Stimulated activated naive CD8-positive, alpha-beta T cell treated with anti-CD3 and anti-CD28 coated beads, Interleukin-15, amount 100 ng/mL, for 72 hours (primary cell): Measurements from ENCODE around the gene TRA2B.

Source experiments
- ATAC-seq: fragments of 150-1000 bp; cut with Tn5 transposase; 2 replicates; pipeline ENCODE4 v1.10.0; 2021; ENCODE audit warnings: mild to moderate bottlenecking, moderate library complexity
- DNase-seq, 2 donors: peaks; one replicate each; pipeline ENCODE4 v3.0.0; 2021 to 2022
- H3K27ac Mint-ChIP-seq, 2 donors: one replicate each; pipeline ENCODE4 v1.8.0; 2022; ENCODE audit warnings: mild to moderate bottlenecking in 2 of 2, mixed read lengths in 2 of 2, moderate library complexity in 2 of 2
- H3K27me3 Mint-ChIP-seq: one replicate; pipeline ENCODE4 v1.8.0; 2022; ENCODE audit warnings: mixed read lengths
- H3K4me1 Mint-ChIP-seq: one replicate; pipeline ENCODE4 v1.8.0; 2022; ENCODE audit warnings: mild to moderate bottlenecking, mixed read lengths
- H3K4me3 Mint-ChIP-seq, 2 donors: one replicate each; pipeline ENCODE4 v1.8.0; 2022; ENCODE audit warnings: mild to moderate bottlenecking in 2 of 2, mixed read lengths in 2 of 2, moderate library complexity in 1 of 2
- H3K9me3 Mint-ChIP-seq, 2 donors: one replicate each; pipeline ENCODE4 v1.8.0; 2022; ENCODE audit warnings: mixed read lengths in 2 of 2

Gene TRA2B

DNA sequence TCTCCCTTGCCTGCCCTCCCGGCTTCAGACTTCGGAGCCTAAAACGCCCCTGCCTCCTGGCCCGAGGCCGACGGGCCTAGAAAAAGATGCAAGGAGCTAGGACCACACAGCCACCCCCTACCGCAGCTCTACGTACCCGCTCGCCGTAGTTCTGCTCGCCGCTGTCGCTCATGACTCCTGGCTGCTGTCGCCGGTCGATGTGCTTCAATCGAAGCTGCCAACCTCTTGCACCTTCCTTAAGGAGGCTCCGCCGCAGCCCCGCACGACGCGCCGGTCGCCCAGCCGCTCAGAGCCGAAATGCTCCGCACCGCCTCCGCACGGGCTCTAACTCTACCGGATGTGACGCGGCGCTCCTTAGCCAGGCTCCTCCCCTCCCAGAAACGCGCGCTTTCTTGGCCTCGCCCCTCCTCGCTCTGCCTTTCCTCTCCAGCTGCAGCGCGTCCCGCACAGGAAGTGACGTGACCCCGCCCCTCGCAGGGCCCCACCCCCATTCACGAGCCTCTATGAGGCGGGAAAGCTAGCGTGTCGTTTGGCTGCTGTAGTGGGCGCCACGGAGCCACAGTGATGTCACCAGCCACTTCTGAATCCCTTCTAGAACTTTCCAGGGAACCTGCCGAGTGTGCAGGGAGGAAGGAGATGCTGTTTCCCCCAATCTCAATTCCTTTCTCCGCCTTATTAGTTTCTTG lies at the start of gene TRA2B:
TRA2B (minus strand) TSS at position 326 of the 686 bp plus-strand sequence; CDS start at position 172, 154 bp downstream.
- DNase-seq (peak; percentile 98 to 99), ATAC-seq (peak; percentile 92)
- peak within 1 kb of the TSS; percentile 100 for H3K27ac Mint-ChIP-seq
- H3K4me3 Mint-ChIP-seq: peak within 1 kb of the TSS; percentile 99
- H3K9me3 Mint-ChIP-seq: no peaks in the 10 kb centered on the region
- peaks cover 40% of the 10 kb centered on the region for H3K4me1 Mint-ChIP-seq
- H3K27me3 Mint-ChIP-seq: no peaks in the 10 kb centered on the region

DNA sequence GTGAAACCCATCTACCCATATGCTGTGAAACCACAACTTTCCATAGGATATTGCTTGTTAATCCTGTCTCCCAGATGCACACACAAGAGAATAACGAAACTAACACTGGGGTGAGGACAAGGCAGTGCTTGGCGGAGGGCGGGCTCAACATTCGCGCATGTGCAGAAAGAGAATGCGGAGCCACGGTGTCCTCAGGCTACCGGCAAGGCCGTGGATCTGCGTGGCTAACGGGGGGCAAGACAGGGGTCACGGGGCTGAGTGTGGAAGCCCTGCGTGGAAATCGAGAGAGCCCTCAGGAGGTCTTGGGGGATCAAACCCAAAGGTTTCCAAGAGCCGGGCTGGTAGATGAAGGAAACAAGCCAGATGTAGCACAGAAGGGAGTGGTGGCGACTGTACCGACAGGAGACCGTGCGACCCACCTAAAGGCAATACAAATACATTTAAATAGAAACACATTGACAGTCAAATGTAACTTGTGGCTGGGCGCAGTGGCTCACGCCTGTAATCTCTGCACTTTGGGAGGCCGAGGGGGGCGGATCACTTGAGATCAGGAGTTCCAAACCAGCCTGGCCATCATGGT lies 48.5 kb upstream of the TRA2B start:
- peaks cover 19% of the 10 kb centered on the region for H3K27me3 Mint-ChIP-seq
- no peak for DNase-seq
- H3K4me3 Mint-ChIP-seq: peak overlapping the region in 1 of 2 donors; percentile 64
- no peaks in the 10 kb centered on the region for H3K9me3 Mint-ChIP-seq
- H3K27ac Mint-ChIP-seq: peak overlapping the region in 1 of 2 donors; percentile 11
- H3K4me1 Mint-ChIP-seq: peaks cover 6% of the 10 kb centered on the region
- no peak for ATAC-seq

DNA sequence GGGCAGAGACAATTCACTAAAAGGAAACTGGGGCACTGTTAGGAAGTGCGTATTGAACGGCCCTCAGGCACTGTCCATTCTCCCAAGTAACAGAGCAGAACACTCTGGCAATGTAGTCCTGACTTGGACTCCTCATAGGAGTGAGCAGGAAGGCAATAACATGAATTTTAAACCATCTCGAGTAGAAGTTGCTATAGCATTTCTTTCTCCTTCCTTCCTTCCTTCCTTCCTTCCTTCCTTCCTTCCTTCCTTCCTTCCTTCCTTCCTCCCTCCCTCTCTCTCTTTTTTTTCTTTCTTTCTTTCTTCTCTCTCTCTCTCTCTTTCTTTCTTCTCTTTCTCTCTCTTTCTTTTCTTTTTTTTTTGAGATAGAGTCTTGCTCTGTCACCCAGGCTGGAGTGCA lies 46.4 kb upstream of the TRA2B start:
- DNase-seq (no peak), ATAC-seq (no peak)
- no peak overlapping the region for H3K27ac Mint-ChIP-seq
- no peak overlapping the region for H3K4me3 Mint-ChIP-seq
- peaks cover 35% of the 10 kb centered on the region for H3K27me3 Mint-ChIP-seq
- no peaks in the 10 kb centered on the region for H3K9me3 Mint-ChIP-seq
- H3K4me1 Mint-ChIP-seq: peaks cover 6% of the 10 kb centered on the region

DNA sequence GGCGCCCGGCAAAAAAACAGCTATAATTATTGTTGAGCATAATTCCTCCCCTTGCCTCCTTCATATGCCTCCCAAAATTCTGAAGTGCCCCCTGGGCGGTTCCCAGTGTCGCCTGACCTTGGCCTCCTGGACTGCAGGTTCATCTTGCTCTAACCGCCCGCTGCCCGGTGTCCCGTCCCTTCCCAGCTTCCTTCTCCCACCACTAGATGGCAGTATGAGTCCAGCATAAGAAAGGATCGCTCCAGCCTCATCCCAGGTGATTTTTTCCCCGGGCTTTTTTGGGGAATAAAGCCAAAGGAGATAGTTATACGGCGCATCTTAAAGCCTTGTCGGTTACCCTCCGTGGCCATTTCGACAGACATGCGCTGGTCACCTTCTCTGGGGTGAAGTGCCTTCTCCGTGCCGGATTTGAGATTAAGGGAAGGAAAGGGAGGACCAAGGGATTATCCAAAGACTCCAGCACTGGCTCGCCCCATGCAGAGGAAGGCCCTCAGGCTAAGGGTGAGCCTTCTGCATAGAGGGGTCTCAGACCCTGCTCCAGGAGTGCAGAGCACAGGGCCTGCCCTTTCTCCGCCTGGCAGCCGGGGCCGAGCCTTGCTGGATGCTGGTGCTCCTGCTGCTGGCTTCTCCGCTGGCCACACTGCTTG lies 45.8 kb upstream of the TRA2B start:
- no peaks in the 10 kb centered on the region for H3K9me3 Mint-ChIP-seq
- H3K27ac Mint-ChIP-seq: no peak overlapping the region
- ATAC-seq (peak; percentile 64), DNase-seq (peak; percentile 50 to 51)
- peaks cover 12% of the 10 kb centered on the region for H3K4me1 Mint-ChIP-seq
- no peak overlapping the region for H3K4me3 Mint-ChIP-seq
- peaks cover 40% of the 10 kb centered on the region for H3K27me3 Mint-ChIP-seq

DNA sequence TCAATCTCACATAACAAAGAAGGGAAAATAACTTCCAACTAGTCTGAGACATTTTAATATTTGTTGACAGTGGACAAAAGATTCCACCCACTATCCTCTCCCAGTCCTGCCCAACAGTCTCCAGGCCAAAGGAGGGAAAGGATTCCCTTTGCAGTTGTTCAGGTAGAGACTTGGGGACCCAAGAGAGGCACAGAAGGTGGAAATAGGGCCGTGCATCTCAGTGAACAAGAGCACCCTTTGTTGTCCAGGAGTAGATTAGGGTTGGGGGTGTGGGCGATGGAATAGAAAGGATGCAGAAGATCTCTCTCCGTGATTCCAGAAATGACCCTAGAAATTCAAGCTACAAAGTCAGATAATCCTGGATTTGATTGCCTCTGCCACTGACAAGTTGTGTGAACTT lies 44.8 kb upstream of the TRA2B start:
- ATAC-seq (no peak), DNase-seq (no peak)
- no peaks in the 10 kb centered on the region for H3K9me3 Mint-ChIP-seq
- no peak overlapping the region for H3K4me3 Mint-ChIP-seq
- H3K4me1 Mint-ChIP-seq: peaks cover 19% of the 10 kb centered on the region
- H3K27ac Mint-ChIP-seq: no peak overlapping the region
- peaks cover 44% of the 10 kb centered on the region for H3K27me3 Mint-ChIP-seq

GRCh38 chr3:185981621-185982020 lies 43.8 kb upstream of the TRA2B start:
- peaks cover 29% of the 10 kb centered on the region for H3K4me1 Mint-ChIP-seq
- no peaks in the 10 kb centered on the region for H3K9me3 Mint-ChIP-seq
- no peak overlapping the region for H3K4me3 Mint-ChIP-seq
- peaks cover 44% of the 10 kb centered on the region for H3K27me3 Mint-ChIP-seq
- ATAC-seq (no peak), DNase-seq (no peak)
- H3K27ac Mint-ChIP-seq: no peak overlapping the region

DNA sequence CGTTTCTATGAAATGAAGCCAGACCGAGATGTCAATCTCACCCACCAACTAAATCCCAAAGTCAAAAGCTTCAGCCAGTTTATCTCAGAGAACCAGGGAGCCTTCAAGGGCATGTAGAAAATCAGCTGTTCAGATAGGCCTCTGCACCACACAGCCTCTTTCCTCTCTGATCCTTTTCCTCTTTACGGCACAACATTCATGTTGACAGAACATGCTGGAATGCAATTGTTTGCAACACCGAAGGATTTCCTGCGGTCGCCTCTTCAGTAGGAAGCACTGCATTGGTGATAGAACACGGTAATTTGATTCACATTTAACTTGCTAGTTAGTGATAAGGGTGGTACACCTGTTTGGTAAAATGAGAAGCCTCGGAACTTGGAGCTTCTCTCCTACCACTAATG lies 41.9 kb upstream of the TRA2B start:
- peaks cover 44% of the 10 kb centered on the region for H3K27me3 Mint-ChIP-seq

GRCh38 chr3:185978516-185978915 lies 40.7 kb upstream of the TRA2B start:
- no peak for DNase-seq
- Mint-ChIP-seq H3K27ac (no peak overlapping the region), H3K9me3 (no peaks in the 10 kb centered on the region), H3K4me1 (peaks cover 33% of the 10 kb centered on the region), H3K4me3 (no peak overlapping the region), H3K27me3 (peaks cover 48% of the 10 kb centered on the region)
- no peak for ATAC-seq

More for the DNA sequence above, 41.9 kb upstream of the TRA2B start:
- H3K27ac Mint-ChIP-seq: no peak overlapping the region
- peaks cover 35% of the 10 kb centered on the region for H3K4me1 Mint-ChIP-seq
- ATAC-seq: no peak
- H3K9me3 Mint-ChIP-seq: no peaks in the 10 kb centered on the region
- no peak for DNase-seq
- no peak overlapping the region for H3K4me3 Mint-ChIP-seq

- Mint-ChIP-seq H3K27me3 (peaks cover 39% of the 10 kb centered on the region), H3K27ac (no peak overlapping the region), H3K9me3 (no peaks in the 10 kb centered on the region), H3K4me1 (peaks cover 29% of the 10 kb centered on the region), H3K4me3 (peak overlapping the region; percentile 33 to 50)
- ATAC-seq (no peak), DNase-seq (no peak)
Observed at GRCh38 chr3:185977679-185978040, 39.8 kb upstream of the TRA2B start.

- no peak overlapping the region for H3K27ac Mint-ChIP-seq
Observed at GRCh38 chr3:185976977-185977678, 39.3 kb upstream of the TRA2B start.

DNA sequence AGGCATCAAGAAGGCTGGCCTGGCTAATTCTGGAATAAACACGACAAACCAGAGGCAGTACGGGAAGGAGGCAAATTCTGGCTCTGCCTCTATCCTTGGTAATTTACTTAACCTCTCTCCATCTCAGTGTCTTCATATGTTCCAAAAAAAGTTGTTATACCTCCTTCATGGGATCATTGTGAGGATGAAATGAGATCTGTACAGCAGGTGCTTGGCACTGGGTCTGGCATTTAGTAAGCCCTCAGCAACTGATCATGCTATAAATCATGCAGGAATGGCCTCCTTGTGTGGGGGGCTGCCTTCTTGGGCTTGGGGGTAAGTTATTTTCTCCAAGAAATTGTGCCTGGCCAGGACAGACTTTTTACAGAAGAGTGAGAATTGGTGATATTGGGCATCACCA lies 38.3 kb upstream of the TRA2B start:
- H3K27me3 Mint-ChIP-seq: peaks cover 34% of the 10 kb centered on the region
- H3K4me3 Mint-ChIP-seq: no peak overlapping the region
- peaks cover 29% of the 10 kb centered on the region for H3K4me1 Mint-ChIP-seq
- no peaks in the 10 kb centered on the region for H3K9me3 Mint-ChIP-seq
- DNase-seq (no peak), ATAC-seq (no peak)
- H3K27ac Mint-ChIP-seq: no peak overlapping the region

More at GRCh38 chr3:185976977-185977678, 39.3 kb upstream of the TRA2B start:
- peak; percentile 76 to 83 for DNase-seq
- H3K27me3 Mint-ChIP-seq: peaks cover 34% of the 10 kb centered on the region
- H3K4me3 Mint-ChIP-seq: peak overlapping the region; percentile 50 to 55
- ATAC-seq: peak; percentile 97
- H3K4me1 Mint-ChIP-seq: peaks cover 29% of the 10 kb centered on the region
- no peaks in the 10 kb centered on the region for H3K9me3 Mint-ChIP-seq

DNA sequence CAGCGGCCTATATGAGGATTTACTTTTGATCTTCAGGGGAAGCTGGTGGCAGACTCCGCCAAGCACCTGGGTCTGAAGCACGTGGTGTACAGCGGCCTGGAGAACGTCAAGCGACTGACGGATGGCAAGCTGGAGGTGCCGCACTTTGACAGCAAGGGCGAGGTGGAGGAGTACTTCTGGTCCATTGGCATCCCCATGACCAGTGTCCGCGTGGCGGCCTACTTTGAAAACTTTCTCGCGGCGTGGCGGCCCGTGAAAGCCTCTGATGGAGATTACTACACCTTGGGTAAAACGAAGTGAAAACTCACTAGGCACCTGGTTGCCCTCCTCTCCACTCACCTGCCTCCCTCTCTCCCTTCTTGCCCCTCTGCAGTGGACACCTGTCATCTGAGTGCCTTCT lies 33.8 kb upstream of the TRA2B start:
- Mint-ChIP-seq H3K27me3 (peaks cover 9% of the 10 kb centered on the region), H3K4me1 (peaks cover 6% of the 10 kb centered on the region), H3K27ac (no peak overlapping the region), H3K4me3 (no peak overlapping the region), H3K9me3 (no peaks in the 10 kb centered on the region)
- no peak for DNase-seq
- ATAC-seq: no peak

GRCh38 chr3:185968168-185968567 lies 30.4 kb upstream of the TRA2B start:
- peaks cover 0 to 18% of the 10 kb centered on the region in 2 donors for H3K9me3 Mint-ChIP-seq
- no peak for ATAC-seq

DNA sequence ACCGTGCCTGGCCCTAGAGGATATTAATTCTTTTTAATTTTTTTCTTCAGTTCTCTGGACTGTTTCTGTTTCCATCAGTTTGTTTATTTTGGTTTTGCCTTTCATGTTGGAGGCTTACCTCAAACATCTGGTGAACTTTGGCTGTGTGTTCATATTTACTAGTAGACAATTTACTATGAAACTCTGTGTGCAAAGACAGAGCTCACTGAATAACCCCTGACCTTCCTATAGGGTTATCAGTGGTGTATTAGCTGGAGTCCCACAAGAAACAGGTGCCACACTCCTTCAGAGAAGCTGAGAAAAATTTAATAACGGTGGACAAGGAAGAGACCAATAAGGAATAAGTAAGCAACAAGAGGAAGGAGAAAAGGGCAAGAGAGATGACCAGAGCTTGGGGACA lies 28.8 kb upstream of the TRA2B start:
- no peak overlapping the region for H3K4me3 Mint-ChIP-seq

More at GRCh38 chr3:185968168-185968567, 30.4 kb upstream of the TRA2B start:
- H3K27ac Mint-ChIP-seq: no peak overlapping the region
- no peak overlapping the region for H3K4me3 Mint-ChIP-seq
- no peak for DNase-seq
- H3K4me1 Mint-ChIP-seq: peaks cover 7% of the 10 kb centered on the region
- H3K27me3 Mint-ChIP-seq: no peaks in the 10 kb centered on the region

DNA sequence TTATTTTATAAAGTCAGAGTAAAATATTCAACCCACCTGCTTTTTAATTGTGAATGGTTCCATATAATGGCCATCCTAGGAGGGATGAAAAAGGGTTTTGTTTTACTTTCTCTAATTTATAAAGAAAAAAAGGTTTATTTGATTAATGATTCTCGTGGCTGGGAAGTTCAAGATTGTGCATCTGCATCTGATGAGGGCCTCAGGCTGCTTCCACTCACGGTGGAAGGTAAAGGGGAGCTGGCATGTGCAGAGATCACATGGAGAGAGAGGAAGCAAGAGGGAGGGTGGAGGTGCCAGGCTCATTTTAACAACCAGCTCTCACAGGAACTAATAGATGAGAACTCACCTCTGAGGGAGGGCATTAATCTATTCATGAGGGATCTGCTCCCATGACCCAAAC lies 27.7 kb upstream of the TRA2B start:
- ATAC-seq (no peak), DNase-seq (no peak)
- Mint-ChIP-seq H3K4me3 (no peak overlapping the region), H3K4me1 (peaks cover 7% of the 10 kb centered on the region), H3K27me3 (no peaks in the 10 kb centered on the region), H3K27ac (no peak overlapping the region), H3K9me3 (peaks cover 0 to 18% of the 10 kb centered on the region in 2 donors)

More for the DNA sequence above, 28.8 kb upstream of the TRA2B start:
- Mint-ChIP-seq H3K9me3 (peaks cover 0 to 18% of the 10 kb centered on the region in 2 donors), H3K27ac (no peak overlapping the region), H3K27me3 (no peaks in the 10 kb centered on the region), H3K4me1 (peaks cover 7% of the 10 kb centered on the region)
- ATAC-seq (no peak), DNase-seq (no peak)
